Astrocyte (in vitro differentiated cells and primary cell): ENCODE data around the gene GNAQ.

Source experiments
- EZH2 ChIP-seq: IDR thresholded peaks from 2 replicates; pipeline ENCODE4 v1.6.1; 2012; ENCODE audit warnings: mild to moderate bottlenecking, low read length, inconsistent platforms; ENCODE audit not compliant: insufficient read depth
- TF ChIP-seq, protein P1 (sequence below): IDR thresholded peaks from 2 replicates; pipeline ENCODE4 v1.5.1; 2011; ENCODE audit warnings: low read depth, mild to moderate bottlenecking, inconsistent platforms, low read length, moderate library complexity; ENCODE audit not compliant: insufficient read depth

DNA sequence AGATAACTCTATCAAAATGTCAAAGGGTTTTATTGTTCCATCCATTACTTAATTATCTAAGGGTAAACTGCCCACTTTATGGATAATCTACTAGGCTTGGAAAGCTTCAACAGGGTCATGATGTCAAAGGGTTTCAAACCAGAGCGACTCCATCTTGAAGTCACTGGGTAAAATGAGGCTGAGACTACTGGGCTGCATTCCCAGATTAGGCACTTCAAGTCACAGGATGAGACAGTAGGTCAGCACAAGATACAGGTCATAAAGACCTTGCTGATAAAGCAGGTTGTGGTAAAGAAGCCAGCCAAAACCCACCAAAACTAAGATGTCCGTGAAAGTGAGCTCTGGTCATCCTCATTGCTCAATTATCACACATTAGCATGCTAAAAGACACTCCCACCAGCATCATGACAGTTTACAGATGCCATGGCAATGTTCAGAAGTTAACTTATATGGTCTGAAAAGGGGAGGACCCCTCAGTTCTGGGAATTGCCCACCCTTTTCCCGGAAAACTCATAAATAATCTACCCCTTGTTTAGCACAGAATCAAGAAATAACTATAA, 138.6 kb downstream of the GNAQ start:
- TF ChIP-seq, protein P1, sequence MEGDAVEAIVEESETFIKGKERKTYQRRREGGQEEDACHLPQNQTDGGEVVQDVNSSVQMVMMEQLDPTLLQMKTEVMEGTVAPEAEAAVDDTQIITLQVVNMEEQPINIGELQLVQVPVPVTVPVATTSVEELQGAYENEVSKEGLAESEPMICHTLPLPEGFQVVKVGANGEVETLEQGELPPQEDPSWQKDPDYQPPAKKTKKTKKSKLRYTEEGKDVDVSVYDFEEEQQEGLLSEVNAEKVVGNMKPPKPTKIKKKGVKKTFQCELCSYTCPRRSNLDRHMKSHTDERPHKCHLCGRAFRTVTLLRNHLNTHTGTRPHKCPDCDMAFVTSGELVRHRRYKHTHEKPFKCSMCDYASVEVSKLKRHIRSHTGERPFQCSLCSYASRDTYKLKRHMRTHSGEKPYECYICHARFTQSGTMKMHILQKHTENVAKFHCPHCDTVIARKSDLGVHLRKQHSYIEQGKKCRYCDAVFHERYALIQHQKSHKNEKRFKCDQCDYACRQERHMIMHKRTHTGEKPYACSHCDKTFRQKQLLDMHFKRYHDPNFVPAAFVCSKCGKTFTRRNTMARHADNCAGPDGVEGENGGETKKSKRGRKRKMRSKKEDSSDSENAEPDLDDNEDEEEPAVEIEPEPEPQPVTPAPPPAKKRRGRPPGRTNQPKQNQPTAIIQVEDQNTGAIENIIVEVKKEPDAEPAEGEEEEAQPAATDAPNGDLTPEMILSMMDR = no peak
- TF ChIP-seq EZH2 = no peak
